Tibial artery (tissue), 4 donors: Measurements from ENCODE around the gene KMT2D.
A peak's percentile ranks its signal among the peaks of the same experiment; 100 is the strongest.

Experiments
- DNase-seq, 2 donors: peaks; one replicate each; pipeline ENCODE4 v3.0.0-alpha.2; 2019
- H3K27ac ChIP-seq, 2 donors: fragments of 200-600 bp; sonication (generic) in 1 of 2; 1 replicate in 1 of 2; 2 replicates in 1 of 2; pipeline ENCODE4 v1.5.1; 2018 to 2019; ENCODE audit warnings: mild to moderate bottlenecking in 1 of 2
- H3K27me3 ChIP-seq, 2 donors: fragments of 200-600 bp; sonication (generic) in 1 of 2; one replicate each; pipeline versions ENCODE4 v1.5.1 to v1.6.0; 2016 to 2019
- H3K36me3 ChIP-seq, 3 donors: fragments of 200-600 bp; sonication (generic) in 2 of 3; one replicate each; pipeline ENCODE4 v1.5.1; 2016 to 2019; ENCODE audit warnings: mild to moderate bottlenecking in 2 of 3
- H3K4me1 ChIP-seq, 4 donors: fragments of 200-600 bp; sonication (generic) in 2 of 4; 1 replicate in 3 of 4; 2 replicates in 1 of 4; pipeline ENCODE4 v1.5.1; 2016 to 2019
- H3K4me3 ChIP-seq, 2 donors: fragments of 200-600 bp; sonication (generic) in 1 of 2; 1 replicate in 1 of 2; 2 replicates in 1 of 2; pipeline ENCODE4 v1.5.1; 2018 to 2019; ENCODE audit warnings: mild to moderate bottlenecking in 2 of 2
- H3K9me3 ChIP-seq, 3 donors: fragments of 200-600 bp; sonication (generic) in 1 of 3; one replicate each; pipeline ENCODE4 v1.5.1; 2016 to 2019
- CTCF ChIP-seq, 2 experiments: fragments of 200-600 bp in 1 of 2; fragments of 450-650 bp in 1 of 2; IDR thresholded peaks; one replicate each; pipeline ENCODE4 v1.5.1; 2017 to 2019; ENCODE audit warnings: antibody characterized with exemption in 2 of 2, mild to moderate bottlenecking in 1 of 2, moderate library complexity in 1 of 2
- intact Hi-C: fragments of 100-400 bp; cut with DNase I; formaldehyde crosslinking; loops from one replicate; pipeline ENCODE4 v1.15.0; 2023; ENCODE audit warnings: low total_unique reads

KMT2D gene

GRCh38 chr12:49030714-49031572 lies 29.7 kb downstream of the KMT2D start:
- H3K27ac ChIP-seq = no peak overlapping the region
- no peaks in the 10 kb centered on the region for H3K27me3 ChIP-seq
- H3K36me3 ChIP-seq = peaks cover 56 to 97% (median 88%) of the 10 kb centered on the region in 3 donors
- TF ChIP-seq CTCF (IDR thresholded peaks at IDR 0.05) = no peak
- intact Hi-C loops = no loop called here
- peak in 1 of 2 donors; percentile 18 for DNase-seq
- H3K9me3 ChIP-seq = no peaks in the 10 kb centered on the region
- no peak overlapping the region for H3K4me3 ChIP-seq
- H3K4me1 ChIP-seq = no peaks in the 10 kb centered on the region

- no peak for DNase-seq
- Histone ChIP-seq H3K4me3 (no peak overlapping the region), H3K36me3 (peaks cover 64 to 98% (median 85%) of the 10 kb centered on the region in 3 donors), H3K9me3 (no peaks in the 10 kb centered on the region), H3K4me1 (no peaks in the 10 kb centered on the region), H3K27me3 (no peaks in the 10 kb centered on the region), H3K27ac (no peak overlapping the region)
- TF ChIP-seq CTCF (IDR thresholded peaks at IDR 0.05) = no peak
- intact Hi-C loops = no loop called here
Observed at GRCh38 chr12:49030119-49030518, 30.5 kb downstream of the KMT2D start.

GRCh38 chr12:49028666-49029275 lies 31.8 kb downstream of the KMT2D start:
- no peak overlapping the region for H3K27ac ChIP-seq
- H3K9me3 ChIP-seq = no peaks in the 10 kb centered on the region
- no peaks in the 10 kb centered on the region for H3K27me3 ChIP-seq
- DNase-seq = no peak
- no peak overlapping the region for H3K4me3 ChIP-seq
- intact Hi-C loops = no loop called here
- TF ChIP-seq CTCF (IDR thresholded peaks at IDR 0.05) = no peak
- no peaks in the 10 kb centered on the region for H3K4me1 ChIP-seq
- peaks cover 70 to 98% (median 86%) of the 10 kb centered on the region in 3 donors for H3K36me3 ChIP-seq

GRCh38 chr12:49027846-49028555 lies 32.6 kb downstream of the KMT2D start:
- Histone ChIP-seq H3K4me3 (no peak overlapping the region), H3K27ac (no peak overlapping the region), H3K4me1 (no peaks in the 10 kb centered on the region), H3K9me3 (no peaks in the 10 kb centered on the region), H3K36me3 (peaks cover 69 to 98% (median 86%) of the 10 kb centered on the region in 3 donors), H3K27me3 (no peaks in the 10 kb centered on the region)
- no peak for DNase-seq
- no peak for TF ChIP-seq CTCF (IDR thresholded peaks at IDR 0.05)
- intact Hi-C loops = no loop called here

- no peak overlapping the region for H3K27ac ChIP-seq
- H3K9me3 ChIP-seq = no peaks in the 10 kb centered on the region
- no peaks in the 10 kb centered on the region for H3K27me3 ChIP-seq
- intact Hi-C loops = no loop called here
- H3K4me3 ChIP-seq = no peak overlapping the region
- H3K4me1 ChIP-seq = no peaks in the 10 kb centered on the region
- TF ChIP-seq CTCF (IDR thresholded peaks at IDR 0.05) = no peak
- peaks cover 68 to 98% (median 86%) of the 10 kb centered on the region in 3 donors for H3K36me3 ChIP-seq
- no peak for DNase-seq
Observed at GRCh38 chr12:49026678-49027480, 33.7 kb downstream of the KMT2D start.
